HEK293 (cell line): ENCODE measurements around the gene IARS1.

Source experiments
- GLI4 ChIP-seq: fragments of 450-650 bp; formaldehyde crosslinking; IDR thresholded peaks from 2 replicates; pipeline ENCODE4 v1.5.1; 2016; ENCODE audit warnings: missing biosample characterization, missing genetic modification characterization
- PRDM1 ChIP-seq: fragments of 450-650 bp; formaldehyde crosslinking; IDR thresholded peaks from 2 replicates; pipeline ENCODE4; 2016; ENCODE audit warnings: missing biosample characterization, missing genetic modification characterization
- ZBTB21 ChIP-seq: fragments of 450-650 bp; formaldehyde crosslinking; IDR thresholded peaks from 2 replicates; pipeline ENCODE4 v1.5.1; 2017; ENCODE audit warnings: missing biosample characterization, missing genetic modification characterization
- ZNF140 ChIP-seq: fragments of 450-650 bp; formaldehyde crosslinking; IDR thresholded peaks from 2 replicates; pipeline ENCODE4 v1.5.1; 2016; ENCODE audit warnings: missing biosample characterization, missing genetic modification characterization
- ZNF214 ChIP-seq: fragments of 450-650 bp; formaldehyde crosslinking; IDR thresholded peaks from 2 replicates; pipeline ENCODE4 v1.5.1; 2017; ENCODE audit warnings: missing biosample characterization, mild to moderate bottlenecking, missing genetic modification characterization, borderline replicate concordance
- ZNF248 ChIP-seq: fragments of 450-650 bp; formaldehyde crosslinking; IDR thresholded peaks from 2 replicates; pipeline ENCODE4 v1.5.1; 2017; ENCODE audit warnings: missing biosample characterization, missing genetic modification characterization
- ZNF416 ChIP-seq: fragments of 450-650 bp; formaldehyde crosslinking; IDR thresholded peaks from 2 replicates; pipeline ENCODE4 v1.5.1; 2016; ENCODE audit warnings: missing biosample characterization, missing genetic modification characterization
- ZNF423 ChIP-seq: fragments of 450-650 bp; formaldehyde crosslinking; IDR thresholded peaks from 2 replicates; pipeline ENCODE4 v1.5.1; 2016; ENCODE audit warnings: missing biosample characterization, missing genetic modification characterization
- ZNF433 ChIP-seq: fragments of 450-650 bp; formaldehyde crosslinking; IDR thresholded peaks from 2 replicates; pipeline ENCODE4 v1.5.1; 2016; ENCODE audit warnings: missing biosample characterization, missing genetic modification characterization, low read depth
- ZNF629 ChIP-seq: fragments of 450-650 bp; formaldehyde crosslinking; IDR thresholded peaks from 2 replicates; pipeline ENCODE4 v1.5.1; 2017; ENCODE audit warnings: missing biosample characterization, missing genetic modification characterization
- ZNF660 ChIP-seq: fragments of 450-650 bp; IDR thresholded peaks from 2 replicates; pipeline ENCODE4 v1.5.1; 2018; ENCODE audit warnings: missing biosample characterization, mild to moderate bottlenecking, missing genetic modification characterization
- ZNF777 ChIP-seq: fragments of 450-650 bp; formaldehyde crosslinking; IDR thresholded peaks from 2 replicates; pipeline ENCODE4 v1.5.1; 2017; ENCODE audit warnings: missing biosample characterization, missing genetic modification characterization, borderline replicate concordance
- ZNF843 ChIP-seq: fragments of 450-650 bp; formaldehyde crosslinking; IDR thresholded peaks from 2 replicates; pipeline ENCODE4 v1.5.1; 2016; ENCODE audit warnings: missing biosample characterization, missing genetic modification characterization
- TF ChIP-seq, protein P1 (sequence below): fragments of 450-650 bp; formaldehyde crosslinking; IDR thresholded peaks from 2 replicates; pipeline ENCODE4 v1.5.0; 2017; ENCODE audit warnings: missing biosample characterization, missing genetic modification characterization, borderline replicate concordance
- TF ChIP-seq, protein P2 (sequence below): fragments of 450-650 bp; IDR thresholded peaks from 2 replicates; pipeline ENCODE4 v1.5.1; 2018; ENCODE audit warnings: missing biosample characterization, mild to moderate bottlenecking, missing genetic modification characterization
- TF ChIP-seq, protein P3 (sequence below): fragments of 450-650 bp; formaldehyde crosslinking; IDR thresholded peaks from 2 replicates; pipeline ENCODE4 v1.5.1; 2016; ENCODE audit warnings: missing biosample characterization, missing genetic modification characterization
- TF ChIP-seq, protein P4 (sequence below): fragments of 450-650 bp; formaldehyde crosslinking; IDR thresholded peaks from 2 replicates; pipeline ENCODE4 v1.5.1; 2016; ENCODE audit warnings: missing biosample characterization, missing genetic modification characterization
- TF ChIP-seq, protein P5 (sequence below): fragments of 450-650 bp; formaldehyde crosslinking; IDR thresholded peaks from 2 replicates; pipeline ENCODE4 v1.5.1; 2017; ENCODE audit warnings: missing biosample characterization, missing genetic modification characterization
- TF ChIP-seq, protein P6 (sequence below): fragments of 450-650 bp; formaldehyde crosslinking; IDR thresholded peaks from 2 replicates; pipeline ENCODE4 v1.5.1; 2016; ENCODE audit warnings: missing biosample characterization, missing genetic modification characterization, borderline replicate concordance
- TF ChIP-seq, protein P7 (sequence below): fragments of 450-650 bp; formaldehyde crosslinking; IDR thresholded peaks from 2 replicates; pipeline ENCODE4; 2016; ENCODE audit warnings: missing biosample characterization, missing genetic modification characterization
- TF ChIP-seq, protein P8 (sequence below): fragments of 450-650 bp; IDR thresholded peaks from 2 replicates; pipeline ENCODE4 v1.5.1; 2018; ENCODE audit warnings: missing biosample characterization, missing genetic modification characterization

Gene IARS1

DNA sequence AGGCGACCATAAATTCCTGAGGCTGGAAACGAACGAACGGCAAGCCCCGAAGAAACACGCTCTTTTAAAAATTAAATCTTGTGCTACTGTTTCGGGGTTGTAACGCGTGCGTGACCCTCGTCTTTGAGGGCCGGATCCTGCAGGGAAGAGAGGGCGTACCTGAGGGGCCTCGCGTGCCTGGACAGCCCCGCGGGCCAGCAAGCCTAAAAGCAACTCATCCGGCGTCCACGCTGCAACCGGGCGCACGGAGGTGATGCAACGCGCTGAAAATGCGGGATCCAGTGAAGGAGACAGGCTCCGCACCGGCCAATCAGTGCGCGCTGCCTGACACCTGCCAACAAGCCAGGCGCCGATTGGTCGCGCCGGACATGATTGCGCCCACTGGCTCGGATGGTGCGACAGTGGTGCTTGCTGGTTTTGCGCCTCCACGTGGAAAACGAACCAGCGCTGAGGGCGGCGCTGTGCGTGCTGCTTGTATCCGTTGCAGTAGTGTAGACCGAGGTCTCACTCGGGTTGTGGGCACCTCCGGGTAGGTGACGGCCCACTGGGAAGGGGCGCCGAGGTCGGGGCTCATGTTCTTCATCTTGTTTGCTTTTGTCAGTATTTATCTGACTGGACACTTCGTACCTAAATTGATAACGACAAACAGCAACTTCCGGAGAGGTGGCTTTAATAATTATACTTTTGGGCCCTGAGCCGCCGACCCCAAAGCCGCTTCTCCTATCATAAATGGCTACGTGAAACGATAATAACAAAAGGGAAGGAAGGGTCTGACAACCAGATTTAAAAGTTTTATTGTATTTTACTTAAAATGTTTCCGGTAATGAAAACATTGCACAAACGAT is at the start of gene IARS1 (continued):
- TF ChIP-seq, protein P1, sequence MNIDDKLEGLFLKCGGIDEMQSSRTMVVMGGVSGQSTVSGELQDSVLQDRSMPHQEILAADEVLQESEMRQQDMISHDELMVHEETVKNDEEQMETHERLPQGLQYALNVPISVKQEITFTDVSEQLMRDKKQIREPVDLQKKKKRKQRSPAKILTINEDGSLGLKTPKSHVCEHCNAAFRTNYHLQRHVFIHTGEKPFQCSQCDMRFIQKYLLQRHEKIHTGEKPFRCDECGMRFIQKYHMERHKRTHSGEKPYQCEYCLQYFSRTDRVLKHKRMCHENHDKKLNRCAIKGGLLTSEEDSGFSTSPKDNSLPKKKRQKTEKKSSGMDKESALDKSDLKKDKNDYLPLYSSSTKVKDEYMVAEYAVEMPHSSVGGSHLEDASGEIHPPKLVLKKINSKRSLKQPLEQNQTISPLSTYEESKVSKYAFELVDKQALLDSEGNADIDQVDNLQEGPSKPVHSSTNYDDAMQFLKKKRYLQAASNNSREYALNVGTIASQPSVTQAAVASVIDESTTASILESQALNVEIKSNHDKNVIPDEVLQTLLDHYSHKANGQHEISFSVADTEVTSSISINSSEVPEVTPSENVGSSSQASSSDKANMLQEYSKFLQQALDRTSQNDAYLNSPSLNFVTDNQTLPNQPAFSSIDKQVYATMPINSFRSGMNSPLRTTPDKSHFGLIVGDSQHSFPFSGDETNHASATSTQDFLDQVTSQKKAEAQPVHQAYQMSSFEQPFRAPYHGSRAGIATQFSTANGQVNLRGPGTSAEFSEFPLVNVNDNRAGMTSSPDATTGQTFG (tag by site-specific recombination): no peak
- TF ChIP-seq ZNF248 (tag by site-specific recombination) (no peak), ZNF660 (tag by site-specific recombination) (peak; percentile 71; the same call in 1 of the 2 replicates), PRDM1 (tag by site-specific recombination) (no peak), ZNF416 (tag by site-specific recombination) (no peak), ZNF214 (tag by site-specific recombination) (no peak), ZNF433 (tag by site-specific recombination) (no peak), ZNF140 (tag by site-specific recombination) (no peak), ZBTB21 (no peak), ZNF777 (tag by site-specific recombination) (no peak), GLI4 (tag by site-specific recombination) (no peak), ZNF629 (peak; percentile 68), ZNF843 (tag by site-specific recombination) (peak; percentile 56; the same call in 1 of the 2 replicates), ZNF423 (tag by site-specific recombination) (no peak)
- TF ChIP-seq, protein P2, sequence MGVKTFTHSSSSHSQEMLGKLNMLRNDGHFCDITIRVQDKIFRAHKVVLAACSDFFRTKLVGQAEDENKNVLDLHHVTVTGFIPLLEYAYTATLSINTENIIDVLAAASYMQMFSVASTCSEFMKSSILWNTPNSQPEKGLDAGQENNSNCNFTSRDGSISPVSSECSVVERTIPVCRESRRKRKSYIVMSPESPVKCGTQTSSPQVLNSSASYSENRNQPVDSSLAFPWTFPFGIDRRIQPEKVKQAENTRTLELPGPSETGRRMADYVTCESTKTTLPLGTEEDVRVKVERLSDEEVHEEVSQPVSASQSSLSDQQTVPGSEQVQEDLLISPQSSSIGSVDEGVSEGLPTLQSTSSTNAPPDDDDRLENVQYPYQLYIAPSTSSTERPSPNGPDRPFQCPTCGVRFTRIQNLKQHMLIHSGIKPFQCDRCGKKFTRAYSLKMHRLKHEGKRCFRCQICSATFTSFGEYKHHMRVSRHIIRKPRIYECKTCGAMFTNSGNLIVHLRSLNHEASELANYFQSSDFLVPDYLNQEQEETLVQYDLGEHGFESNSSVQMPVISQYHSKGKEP (tag by site-specific recombination): 0 out of 2 replicates have a peak, but pooled peaks have one; percentile 19
- TF ChIP-seq, protein P3, sequence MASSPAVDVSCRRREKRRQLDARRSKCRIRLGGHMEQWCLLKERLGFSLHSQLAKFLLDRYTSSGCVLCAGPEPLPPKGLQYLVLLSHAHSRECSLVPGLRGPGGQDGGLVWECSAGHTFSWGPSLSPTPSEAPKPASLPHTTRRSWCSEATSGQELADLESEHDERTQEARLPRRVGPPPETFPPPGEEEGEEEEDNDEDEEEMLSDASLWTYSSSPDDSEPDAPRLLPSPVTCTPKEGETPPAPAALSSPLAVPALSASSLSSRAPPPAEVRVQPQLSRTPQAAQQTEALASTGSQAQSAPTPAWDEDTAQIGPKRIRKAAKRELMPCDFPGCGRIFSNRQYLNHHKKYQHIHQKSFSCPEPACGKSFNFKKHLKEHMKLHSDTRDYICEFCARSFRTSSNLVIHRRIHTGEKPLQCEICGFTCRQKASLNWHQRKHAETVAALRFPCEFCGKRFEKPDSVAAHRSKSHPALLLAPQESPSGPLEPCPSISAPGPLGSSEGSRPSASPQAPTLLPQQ: peak; percentile 74
- TF ChIP-seq, protein P4, sequence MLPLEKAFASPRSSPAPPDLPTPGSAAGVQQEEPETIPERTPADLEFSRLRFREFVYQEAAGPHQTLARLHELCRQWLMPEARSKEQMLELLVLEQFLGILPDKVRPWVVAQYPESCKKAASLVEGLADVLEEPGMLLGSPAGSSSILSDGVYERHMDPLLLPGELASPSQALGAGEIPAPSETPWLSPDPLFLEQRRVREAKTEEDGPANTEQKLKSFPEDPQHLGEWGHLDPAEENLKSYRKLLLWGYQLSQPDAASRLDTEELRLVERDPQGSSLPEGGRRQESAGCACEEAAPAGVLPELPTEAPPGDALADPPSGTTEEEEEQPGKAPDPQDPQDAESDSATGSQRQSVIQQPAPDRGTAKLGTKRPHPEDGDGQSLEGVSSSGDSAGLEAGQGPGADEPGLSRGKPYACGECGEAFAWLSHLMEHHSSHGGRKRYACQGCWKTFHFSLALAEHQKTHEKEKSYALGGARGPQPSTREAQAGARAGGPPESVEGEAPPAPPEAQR (tag by site-specific recombination): no peak
- TF ChIP-seq, protein P5, sequence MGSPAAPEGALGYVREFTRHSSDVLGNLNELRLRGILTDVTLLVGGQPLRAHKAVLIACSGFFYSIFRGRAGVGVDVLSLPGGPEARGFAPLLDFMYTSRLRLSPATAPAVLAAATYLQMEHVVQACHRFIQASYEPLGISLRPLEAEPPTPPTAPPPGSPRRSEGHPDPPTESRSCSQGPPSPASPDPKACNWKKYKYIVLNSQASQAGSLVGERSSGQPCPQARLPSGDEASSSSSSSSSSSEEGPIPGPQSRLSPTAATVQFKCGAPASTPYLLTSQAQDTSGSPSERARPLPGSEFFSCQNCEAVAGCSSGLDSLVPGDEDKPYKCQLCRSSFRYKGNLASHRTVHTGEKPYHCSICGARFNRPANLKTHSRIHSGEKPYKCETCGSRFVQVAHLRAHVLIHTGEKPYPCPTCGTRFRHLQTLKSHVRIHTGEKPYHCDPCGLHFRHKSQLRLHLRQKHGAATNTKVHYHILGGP: no peak
- TF ChIP-seq, protein P6, sequence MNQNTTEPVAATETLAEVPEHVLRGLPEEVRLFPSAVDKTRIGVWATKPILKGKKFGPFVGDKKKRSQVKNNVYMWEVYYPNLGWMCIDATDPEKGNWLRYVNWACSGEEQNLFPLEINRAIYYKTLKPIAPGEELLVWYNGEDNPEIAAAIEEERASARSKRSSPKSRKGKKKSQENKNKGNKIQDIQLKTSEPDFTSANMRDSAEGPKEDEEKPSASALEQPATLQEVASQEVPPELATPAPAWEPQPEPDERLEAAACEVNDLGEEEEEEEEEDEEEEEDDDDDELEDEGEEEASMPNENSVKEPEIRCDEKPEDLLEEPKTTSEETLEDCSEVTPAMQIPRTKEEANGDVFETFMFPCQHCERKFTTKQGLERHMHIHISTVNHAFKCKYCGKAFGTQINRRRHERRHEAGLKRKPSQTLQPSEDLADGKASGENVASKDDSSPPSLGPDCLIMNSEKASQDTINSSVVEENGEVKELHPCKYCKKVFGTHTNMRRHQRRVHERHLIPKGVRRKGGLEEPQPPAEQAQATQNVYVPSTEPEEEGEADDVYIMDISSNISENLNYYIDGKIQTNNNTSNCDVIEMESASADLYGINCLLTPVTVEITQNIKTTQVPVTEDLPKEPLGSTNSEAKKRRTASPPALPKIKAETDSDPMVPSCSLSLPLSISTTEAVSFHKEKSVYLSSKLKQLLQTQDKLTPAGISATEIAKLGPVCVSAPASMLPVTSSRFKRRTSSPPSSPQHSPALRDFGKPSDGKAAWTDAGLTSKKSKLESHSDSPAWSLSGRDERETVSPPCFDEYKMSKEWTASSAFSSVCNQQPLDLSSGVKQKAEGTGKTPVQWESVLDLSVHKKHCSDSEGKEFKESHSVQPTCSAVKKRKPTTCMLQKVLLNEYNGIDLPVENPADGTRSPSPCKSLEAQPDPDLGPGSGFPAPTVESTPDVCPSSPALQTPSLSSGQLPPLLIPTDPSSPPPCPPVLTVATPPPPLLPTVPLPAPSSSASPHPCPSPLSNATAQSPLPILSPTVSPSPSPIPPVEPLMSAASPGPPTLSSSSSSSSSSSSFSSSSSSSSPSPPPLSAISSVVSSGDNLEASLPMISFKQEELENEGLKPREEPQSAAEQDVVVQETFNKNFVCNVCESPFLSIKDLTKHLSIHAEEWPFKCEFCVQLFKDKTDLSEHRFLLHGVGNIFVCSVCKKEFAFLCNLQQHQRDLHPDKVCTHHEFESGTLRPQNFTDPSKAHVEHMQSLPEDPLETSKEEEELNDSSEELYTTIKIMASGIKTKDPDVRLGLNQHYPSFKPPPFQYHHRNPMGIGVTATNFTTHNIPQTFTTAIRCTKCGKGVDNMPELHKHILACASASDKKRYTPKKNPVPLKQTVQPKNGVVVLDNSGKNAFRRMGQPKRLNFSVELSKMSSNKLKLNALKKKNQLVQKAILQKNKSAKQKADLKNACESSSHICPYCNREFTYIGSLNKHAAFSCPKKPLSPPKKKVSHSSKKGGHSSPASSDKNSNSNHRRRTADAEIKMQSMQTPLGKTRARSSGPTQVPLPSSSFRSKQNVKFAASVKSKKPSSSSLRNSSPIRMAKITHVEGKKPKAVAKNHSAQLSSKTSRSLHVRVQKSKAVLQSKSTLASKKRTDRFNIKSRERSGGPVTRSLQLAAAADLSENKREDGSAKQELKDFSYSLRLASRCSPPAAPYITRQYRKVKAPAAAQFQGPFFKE (tag by site-specific recombination): no peak
- TF ChIP-seq, protein P7, sequence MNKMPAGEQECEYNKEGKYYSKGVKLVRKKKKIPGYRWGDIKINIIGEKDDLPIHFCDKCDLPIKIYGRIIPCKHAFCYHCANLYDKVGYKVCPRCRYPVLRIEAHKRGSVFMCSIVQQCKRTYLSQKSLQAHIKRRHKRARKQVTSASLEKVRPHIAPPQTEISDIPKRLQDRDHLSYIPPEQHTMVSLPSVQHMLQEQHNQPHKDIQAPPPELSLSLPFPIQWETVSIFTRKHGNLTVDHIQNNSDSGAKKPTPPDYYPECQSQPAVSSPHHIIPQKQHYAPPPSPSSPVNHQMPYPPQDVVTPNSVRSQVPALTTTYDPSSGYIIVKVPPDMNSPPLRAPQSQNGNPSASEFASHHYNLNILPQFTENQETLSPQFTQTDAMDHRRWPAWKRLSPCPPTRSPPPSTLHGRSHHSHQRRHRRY (tag by site-specific recombination): no peak
- TF ChIP-seq, protein P8, sequence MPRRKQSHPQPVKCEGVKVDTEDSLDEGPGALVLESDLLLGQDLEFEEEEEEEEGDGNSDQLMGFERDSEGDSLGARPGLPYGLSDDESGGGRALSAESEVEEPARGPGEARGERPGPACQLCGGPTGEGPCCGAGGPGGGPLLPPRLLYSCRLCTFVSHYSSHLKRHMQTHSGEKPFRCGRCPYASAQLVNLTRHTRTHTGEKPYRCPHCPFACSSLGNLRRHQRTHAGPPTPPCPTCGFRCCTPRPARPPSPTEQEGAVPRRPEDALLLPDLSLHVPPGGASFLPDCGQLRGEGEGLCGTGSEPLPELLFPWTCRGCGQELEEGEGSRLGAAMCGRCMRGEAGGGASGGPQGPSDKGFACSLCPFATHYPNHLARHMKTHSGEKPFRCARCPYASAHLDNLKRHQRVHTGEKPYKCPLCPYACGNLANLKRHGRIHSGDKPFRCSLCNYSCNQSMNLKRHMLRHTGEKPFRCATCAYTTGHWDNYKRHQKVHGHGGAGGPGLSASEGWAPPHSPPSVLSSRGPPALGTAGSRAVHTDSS (tag by site-specific recombination): no peak
